A673 (cell line): ENCODE results near the gene DLX2. TPM values are rescaled to one million over a fixed set of nuclear protein-coding genes. Genes with fewer than 3 reads are reported as not detected.

Experiments
- BruUV-seq: library from RNA; stranded (reverse); fragments of 400-500 nt; replicated peaks from 2 replicates; lab custom pipeline; 2021; lab: Mats Ljungman, UMichigan
- CTCF ChIA-PET: fragments of 300-600 bp; sonication (Branson Sonifier 250); formaldehyde crosslinking; loops from one replicate; lab custom pipeline; 2022; ENCODE audit warnings: antibody characterized with exemption; lab: Charles Lee
- POLR2A ChIA-PET: fragments of 300-600 bp; sonication (Branson Sonifier 250); formaldehyde crosslinking; loops from one replicate; lab custom pipeline; 2022; ENCODE audit warnings: antibody characterized with exemption; ENCODE audit not compliant: low non-redundant PET; lab: Charles Lee
- DNase-seq: peaks from one replicate; pipeline ENCODE4 v3.0.0-alpha.2; 2015; ENCODE audit warnings: low spot score
- H3K27ac ChIP-seq: fragments of 200-600 bp; sonication (generic); 2 replicates; pipeline ENCODE4 v1.5.1; 2016; ENCODE audit warnings: mixed run types, low read depth, mild to moderate bottlenecking, mixed read lengths, antibody characterized with exemption, low read length; ENCODE audit not compliant: poor library complexity, severe bottlenecking
- H3K27me3 ChIP-seq: fragments of 200-600 bp; sonication (generic); replicated peaks from 2 replicates; pipeline ENCODE4 v1.6.1; 2017; ENCODE audit warnings: mixed run types, low read depth, mild to moderate bottlenecking, mixed read lengths, antibody characterized with exemption, low read length; ENCODE audit not compliant: insufficient read depth, poor library complexity
- H3K36me3 ChIP-seq: fragments of 200-600 bp; sonication (generic); 2 replicates; pipeline ENCODE4 v1.6.1; 2016; ENCODE audit warnings: mixed run types, mild to moderate bottlenecking, mixed read lengths, antibody characterized with exemption, low read length; ENCODE audit not compliant: insufficient read depth, poor library complexity, severe bottlenecking
- H3K4me1 ChIP-seq: fragments of 200-600 bp; sonication (generic); 2 replicates; pipeline ENCODE4 v1.6.1; 2017; ENCODE audit warnings: mixed run types, mild to moderate bottlenecking, mixed read lengths, antibody characterized with exemption, low read length; ENCODE audit not compliant: insufficient read depth, poor library complexity, severe bottlenecking
- H3K4me3 ChIP-seq: fragments of 200-600 bp; sonication (generic); 2 replicates; pipeline ENCODE4 v1.5.1; 2016; ENCODE audit warnings: low read depth, mixed run types, mild to moderate bottlenecking, mixed read lengths, low read length; ENCODE audit not compliant: poor library complexity, severe bottlenecking
- H3K9me3 ChIP-seq: fragments of 200-600 bp; sonication (generic); 2 replicates; pipeline ENCODE4 v1.6.1; 2016; ENCODE audit warnings: mixed run types, low read depth, mild to moderate bottlenecking, mixed read lengths, antibody characterized with exemption, low read length; ENCODE audit not compliant: poor library complexity, severe bottlenecking
- EZH2 ChIP-seq: fragments of 200-600 bp; sonication (generic); IDR thresholded peaks from 2 replicates; pipeline ENCODE4 v1.6.1; 2017; ENCODE audit warnings: borderline replicate concordance, low read depth, mild to moderate bottlenecking, mixed read lengths, antibody characterized with exemption, low read length; ENCODE audit not compliant: poor library complexity, severe bottlenecking
- intact Hi-C: fragments of 100-400 bp; cut with micrococcal nuclease; formaldehyde crosslinking; loops from one replicate; pipeline ENCODE4 v1.10.0; 2022; ENCODE audit not compliant: unreplicated experiment
- total RNA-seq: library from RNA; stranded (reverse); gene quantifications from 2 replicates; pipeline ENCODE4 v1.2.3, GENCODE V29; 2021
- TF ChIP-seq, protein P1 (sequence below): fragments of 300-800, 200-600 bp; sonication (generic); conservative IDR thresholded peaks from 2 replicates; pipeline ENCODE4 v1.5.1; 2017; ENCODE audit warnings: low read depth, mild to moderate bottlenecking, antibody characterized with exemption, low read length, moderate library complexity, mixed read lengths

DLX2 gene
- total RNA-seq, 1 experiment from 2014 or later, result 20.4 TPM

DNA sequence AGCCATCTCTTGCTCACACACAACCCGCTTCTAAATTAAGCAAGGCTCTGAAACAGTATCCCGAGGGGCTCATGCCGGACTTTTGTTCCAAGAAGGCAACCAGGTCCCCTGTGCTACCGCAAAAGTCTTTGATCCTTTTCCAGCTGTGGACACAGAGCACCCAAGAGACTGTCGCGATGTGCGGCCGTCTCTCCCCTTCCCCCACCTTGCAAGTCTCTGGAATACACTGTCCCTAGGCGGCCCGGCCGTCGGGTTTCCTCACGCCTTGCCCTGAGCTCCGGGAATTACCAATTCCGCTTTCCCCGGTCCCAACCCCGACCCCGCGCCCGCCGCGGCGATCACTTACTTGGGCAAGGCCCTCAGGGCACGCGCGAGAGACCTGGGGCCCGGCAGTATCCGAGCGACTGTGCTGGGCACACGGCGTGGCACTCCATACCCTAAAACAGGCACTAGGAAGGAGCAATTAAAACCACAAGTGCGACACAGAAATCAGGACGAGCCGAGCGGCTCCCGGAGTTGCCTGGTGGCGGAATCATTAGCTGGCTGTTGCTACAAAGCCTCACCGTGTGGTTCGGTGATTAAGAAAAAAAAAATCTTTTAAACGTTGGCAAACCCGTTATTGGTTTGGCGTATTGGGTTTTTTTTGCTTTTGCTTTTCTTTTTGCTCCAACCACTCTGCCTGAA lies 19.6 kb downstream of the DLX2 start:
- no peaks in the 10 kb centered on the region for H3K9me3 ChIP-seq
- no peaks in the 10 kb centered on the region for H3K36me3 ChIP-seq
- BruUV-seq, result no TSS peak
- intact Hi-C loops, result no loop called here
- no peak overlapping the region for H3K27ac ChIP-seq
- TF ChIP-seq, protein P1, sequence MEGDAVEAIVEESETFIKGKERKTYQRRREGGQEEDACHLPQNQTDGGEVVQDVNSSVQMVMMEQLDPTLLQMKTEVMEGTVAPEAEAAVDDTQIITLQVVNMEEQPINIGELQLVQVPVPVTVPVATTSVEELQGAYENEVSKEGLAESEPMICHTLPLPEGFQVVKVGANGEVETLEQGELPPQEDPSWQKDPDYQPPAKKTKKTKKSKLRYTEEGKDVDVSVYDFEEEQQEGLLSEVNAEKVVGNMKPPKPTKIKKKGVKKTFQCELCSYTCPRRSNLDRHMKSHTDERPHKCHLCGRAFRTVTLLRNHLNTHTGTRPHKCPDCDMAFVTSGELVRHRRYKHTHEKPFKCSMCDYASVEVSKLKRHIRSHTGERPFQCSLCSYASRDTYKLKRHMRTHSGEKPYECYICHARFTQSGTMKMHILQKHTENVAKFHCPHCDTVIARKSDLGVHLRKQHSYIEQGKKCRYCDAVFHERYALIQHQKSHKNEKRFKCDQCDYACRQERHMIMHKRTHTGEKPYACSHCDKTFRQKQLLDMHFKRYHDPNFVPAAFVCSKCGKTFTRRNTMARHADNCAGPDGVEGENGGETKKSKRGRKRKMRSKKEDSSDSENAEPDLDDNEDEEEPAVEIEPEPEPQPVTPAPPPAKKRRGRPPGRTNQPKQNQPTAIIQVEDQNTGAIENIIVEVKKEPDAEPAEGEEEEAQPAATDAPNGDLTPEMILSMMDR, result no peak
- TF ChIP-seq EZH2, result no peak
- CTCF ChIA-PET, result no interaction called here
- peak overlapping the region; percentile 70 for H3K4me3 ChIP-seq
- peaks cover 22% of the 10 kb centered on the region for H3K4me1 ChIP-seq
- POLR2A ChIA-PET, result interaction anchor here (0.7 kb wide), 1 partner anchor 13 kb away, joined by 3 read pairs; no protein-coding TSS in a partner anchor
- no peaks in the 10 kb centered on the region for H3K27me3 ChIP-seq
- no peak for DNase-seq

DNA sequence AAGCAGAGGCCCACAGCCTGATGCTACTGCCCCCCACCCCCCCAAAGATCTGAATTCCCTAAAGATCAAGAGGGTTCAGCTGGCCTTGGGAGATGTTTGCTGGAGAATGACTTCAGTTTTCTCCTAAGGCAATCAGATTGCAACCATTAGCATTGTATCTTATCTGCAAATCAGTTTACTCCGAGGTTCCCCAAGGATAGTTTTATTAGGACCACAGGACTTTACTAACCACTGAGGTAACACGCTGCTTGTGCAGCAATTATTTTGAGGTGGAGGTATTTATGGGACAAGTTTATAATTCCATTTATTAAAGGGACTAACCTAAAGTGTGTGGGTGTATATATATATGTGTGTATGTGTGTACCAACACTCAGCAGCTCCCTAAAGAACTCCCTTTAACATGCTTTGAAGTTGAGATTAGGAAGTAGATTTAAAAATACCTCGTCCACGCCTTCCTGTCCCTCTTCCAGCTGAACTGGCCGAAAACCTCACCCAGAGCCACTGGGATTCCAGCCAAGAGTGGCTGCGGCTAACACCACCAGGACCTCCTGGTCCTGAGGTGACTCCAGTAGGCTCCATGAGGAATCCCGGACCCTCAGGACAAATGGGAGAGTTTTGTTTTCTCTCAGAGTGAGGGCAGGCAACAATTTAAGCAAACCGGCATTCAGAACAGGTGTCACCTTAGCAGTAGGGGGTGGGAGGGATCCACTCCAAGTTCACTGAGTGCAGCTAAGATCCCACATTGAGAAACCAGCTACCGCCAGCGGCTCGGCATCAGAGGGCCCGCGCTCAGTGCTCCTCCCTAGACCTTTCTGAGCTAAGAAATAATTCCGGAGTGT lies 20.4 kb downstream of the DLX2 start:
- BruUV-seq, result no TSS peak
- POLR2A ChIA-PET, result interaction anchor here (0.6 kb wide), 1 partner anchor 16 kb away, joined by 3 read pairs; no protein-coding TSS in a partner anchor

DNA sequence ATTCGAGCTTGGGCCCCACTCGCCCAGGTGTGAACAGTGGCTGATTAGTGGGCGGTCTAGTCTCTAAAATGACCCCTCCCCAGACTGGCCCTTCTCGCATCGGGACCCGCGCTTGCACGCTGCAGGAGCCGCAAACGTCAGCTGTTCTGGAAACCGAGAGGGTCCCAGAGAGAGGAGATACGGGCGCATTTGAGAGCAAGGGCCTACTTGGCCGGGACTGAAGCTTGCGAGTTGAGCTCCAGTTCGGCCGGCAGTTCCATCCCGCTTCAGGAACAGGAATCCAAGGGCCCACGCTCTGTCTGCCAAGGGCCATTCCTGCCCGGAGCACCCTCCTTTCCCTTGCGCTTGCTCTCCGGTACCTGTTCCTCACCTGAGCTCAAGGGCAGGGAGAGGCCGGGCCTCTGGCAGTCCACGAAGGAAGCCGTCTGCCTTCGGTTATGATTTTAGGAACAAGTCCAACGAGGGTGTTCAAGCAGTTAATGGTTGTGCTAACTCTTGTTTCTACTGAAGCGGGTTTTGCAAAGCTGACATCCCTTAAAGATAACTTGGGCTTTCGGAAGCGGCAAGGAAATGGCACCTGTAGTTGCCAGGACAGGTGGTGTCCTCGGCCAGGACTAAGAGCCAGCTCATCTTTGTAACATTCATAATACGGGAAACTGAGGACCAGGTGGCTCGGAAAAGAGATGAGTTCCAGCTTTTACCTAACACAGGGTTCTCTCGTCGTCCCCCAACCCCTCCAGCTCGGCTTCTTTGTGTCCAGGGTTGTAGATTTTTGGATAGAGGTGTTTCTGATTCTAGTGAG lies 21.3 kb downstream of the DLX2 start:
- Histone ChIP-seq H3K4me3 (no peak overlapping the region), H3K27ac (no peak overlapping the region), H3K36me3 (no peaks in the 10 kb centered on the region), H3K4me1 (peaks cover 15% of the 10 kb centered on the region), H3K27me3 (no peaks in the 10 kb centered on the region), H3K9me3 (no peaks in the 10 kb centered on the region)
- DNase-seq, result no peak
- TF ChIP-seq EZH2, result no peak
- TF ChIP-seq, protein P1, result no peak
- POLR2A ChIA-PET, result no interaction called here
- BruUV-seq, result no TSS peak
- CTCF ChIA-PET, result no interaction called here
- intact Hi-C loops, result no loop called here

More for the DNA sequence above, 20.4 kb downstream of the DLX2 start:
- no peak for TF ChIP-seq EZH2
- TF ChIP-seq, protein P1, result no peak
- Histone ChIP-seq H3K36me3 (no peaks in the 10 kb centered on the region), H3K27ac (no peak overlapping the region), H3K4me1 (peaks cover 22% of the 10 kb centered on the region), H3K9me3 (no peaks in the 10 kb centered on the region), H3K27me3 (no peaks in the 10 kb centered on the region), H3K4me3 (no peak overlapping the region)
- no peak for DNase-seq
- CTCF ChIA-PET, result no interaction called here
- intact Hi-C loops, result no loop called here
